ENCODE data around the gene MACC1. TPM values are rescaled to one million over a fixed set of nuclear protein-coding genes. Genes with fewer than 3 reads are reported as not detected.

The MACC1 gene
- total RNA-seq, 4 donors from 2014 or later = 0.21 to 2.4 (median 1.2) TPM

GRCh38 chr7:20249376-20249775 lies 32.2 kb upstream of the MACC1 start:
- 49 to 55% methylated on average over 4 of the region's 4 CpGs for WGBS, 2 donors
- no peak for DNase-seq (ENCODE audit: low spot score in 2 of 2)

DNA sequence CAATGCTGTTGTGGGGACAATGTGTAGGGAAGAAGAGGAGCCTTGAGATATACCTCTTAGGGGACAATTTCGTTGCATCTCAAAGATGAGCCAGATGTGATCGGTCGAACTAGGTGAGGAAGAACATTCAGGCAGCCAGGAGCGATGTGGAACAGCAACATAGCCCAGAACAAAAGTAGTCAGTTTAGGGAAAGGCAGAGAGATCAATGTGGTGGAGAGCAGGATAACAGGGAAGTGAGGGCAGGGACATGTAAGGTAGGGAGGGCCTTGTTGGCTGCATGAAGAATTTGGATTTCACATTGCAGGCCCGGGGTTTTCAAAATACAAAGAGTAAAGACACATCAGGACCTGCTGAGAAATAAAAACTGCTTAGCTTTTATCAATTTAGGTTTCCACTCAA lies 29.1 kb upstream of the MACC1 start:
- 84 to 90% methylated on average over 5 of the region's 5 CpGs for WGBS, 2 donors
- no peak overlapping the region for H3K27ac ChIP-seq
- TF ChIP-seq EP300 (IDR thresholded peaks at IDR 0.05) (no peak), CTCF (IDR thresholded peaks at IDR 0.05) (no peak), POLR2A (IDR thresholded peaks at IDR 0.05) (no peak)
- H3K36me3 ChIP-seq = no peaks in the 10 kb centered on the region
- no peak for DNase-seq (ENCODE audit: low spot score in 2 of 2)
- peaks cover 0 to 15% (median 4%) of the 10 kb centered on the region in 4 donors for H3K4me1 ChIP-seq
- H3K4me3 ChIP-seq = no peak overlapping the region
- H3K9me3 ChIP-seq = no peaks in the 10 kb centered on the region
- H3K27me3 ChIP-seq = no peaks in the 10 kb centered on the region

More at GRCh38 chr7:20249376-20249775, 32.2 kb upstream of the MACC1 start:
- H3K4me1 ChIP-seq = peaks cover 0 to 9% (median 2%) of the 10 kb centered on the region in 4 donors
- H3K9me3 ChIP-seq = no peaks in the 10 kb centered on the region
- no peak overlapping the region for H3K4me3 ChIP-seq
- TF ChIP-seq POLR2A (IDR thresholded peaks at IDR 0.05) = no peak
- no peak for TF ChIP-seq EP300 (IDR thresholded peaks at IDR 0.05)
- TF ChIP-seq CTCF (IDR thresholded peaks at IDR 0.05) = no peak
- H3K27ac ChIP-seq = peak overlapping the region in 2 of 4 donors; percentile 13 to 56
- no peaks in the 10 kb centered on the region for H3K36me3 ChIP-seq
- H3K27me3 ChIP-seq = no peaks in the 10 kb centered on the region

GRCh38 chr7:20244334-20245120 lies 27.3 kb upstream of the MACC1 start:
- peaks cover 0 to 18% (median 6%) of the 10 kb centered on the region in 4 donors for H3K4me1 ChIP-seq
- TF ChIP-seq POLR2A (IDR thresholded peaks at IDR 0.05) = no peak
- no peak for TF ChIP-seq EP300 (IDR thresholded peaks at IDR 0.05)
- TF ChIP-seq CTCF (IDR thresholded peaks at IDR 0.05) = no peak
- H3K27me3 ChIP-seq = no peaks in the 10 kb centered on the region
- WGBS, 2 donors = 57 to 59% methylated on average over 3 of the region's 3 CpGs
- DNase-seq (ENCODE audit: low spot score in 2 of 2) = no peak
- no peaks in the 10 kb centered on the region for H3K36me3 ChIP-seq
- H3K27ac ChIP-seq = no peak overlapping the region
- H3K9me3 ChIP-seq = no peaks in the 10 kb centered on the region
- no peak overlapping the region for H3K4me3 ChIP-seq

DNA sequence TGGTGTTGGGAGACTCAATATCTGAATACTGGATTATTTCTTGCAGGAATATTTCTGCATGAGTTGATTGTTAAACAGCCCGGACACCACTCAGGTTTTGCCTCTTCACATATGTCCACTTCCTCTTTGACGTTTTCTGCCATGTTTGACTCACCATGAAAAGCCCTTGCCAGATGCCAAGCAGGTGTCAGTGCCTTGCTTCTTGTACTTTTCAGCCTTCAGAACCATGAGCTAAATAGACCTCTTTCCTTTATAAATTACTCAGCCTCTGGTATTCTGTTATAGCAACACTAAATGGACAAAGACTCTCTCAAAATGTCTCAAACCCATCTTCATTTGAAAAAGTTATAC lies 24.7 kb upstream of the MACC1 start:
- WGBS, 2 donors = 68 to 85% methylated on average over 2 of the region's 2 CpGs
- no peak for TF ChIP-seq POLR2A (IDR thresholded peaks at IDR 0.05)
- TF ChIP-seq EP300 (IDR thresholded peaks at IDR 0.05) = no peak
- TF ChIP-seq CTCF (IDR thresholded peaks at IDR 0.05) = no peak
- no peak for DNase-seq (ENCODE audit: low spot score in 2 of 2)

GRCh38 chr7:20241194-20241910 lies 24.2 kb upstream of the MACC1 start:
- H3K9me3 ChIP-seq = no peaks in the 10 kb centered on the region
- no peak for TF ChIP-seq EP300 (IDR thresholded peaks at IDR 0.05)
- no peak for TF ChIP-seq CTCF (IDR thresholded peaks at IDR 0.05)
- TF ChIP-seq POLR2A (IDR thresholded peaks at IDR 0.05) = no peak
- H3K4me1 ChIP-seq = peaks cover 0 to 15% (median 8%) of the 10 kb centered on the region in 4 donors
- 41% methylated on average over 3 of the region's 3 CpGs for WGBS, 2 donors
- no peaks in the 10 kb centered on the region for H3K36me3 ChIP-seq
- peak overlapping the region in 1 of 4 donors; percentile 11 for H3K27ac ChIP-seq
- H3K27me3 ChIP-seq = no peaks in the 10 kb centered on the region
- no peak overlapping the region for H3K4me3 ChIP-seq
- DNase-seq (ENCODE audit: low spot score in 2 of 2) = no peak

More for the DNA sequence above, 24.7 kb upstream of the MACC1 start:
- Histone ChIP-seq H3K27ac (no peak overlapping the region), H3K9me3 (no peaks in the 10 kb centered on the region), H3K27me3 (no peaks in the 10 kb centered on the region), H3K36me3 (no peaks in the 10 kb centered on the region), H3K4me3 (no peak overlapping the region), H3K4me1 (peaks cover 0 to 15% (median 8%) of the 10 kb centered on the region in 4 donors)

Data from tibial nerve (tissue), 4 donors.